GM21737 (cell line): Measurements from ENCODE around the gene UBA1.

Experiments
- ATAC-seq: cut with Tn5 transposase; IDR thresholded peaks from one replicate; pipeline ENCODE4 v1.9.1; 2021; ENCODE audit warnings: mild to moderate bottlenecking, moderate library complexity; ENCODE audit not compliant: unreplicated experiment

Gene UBA1

DNA sequence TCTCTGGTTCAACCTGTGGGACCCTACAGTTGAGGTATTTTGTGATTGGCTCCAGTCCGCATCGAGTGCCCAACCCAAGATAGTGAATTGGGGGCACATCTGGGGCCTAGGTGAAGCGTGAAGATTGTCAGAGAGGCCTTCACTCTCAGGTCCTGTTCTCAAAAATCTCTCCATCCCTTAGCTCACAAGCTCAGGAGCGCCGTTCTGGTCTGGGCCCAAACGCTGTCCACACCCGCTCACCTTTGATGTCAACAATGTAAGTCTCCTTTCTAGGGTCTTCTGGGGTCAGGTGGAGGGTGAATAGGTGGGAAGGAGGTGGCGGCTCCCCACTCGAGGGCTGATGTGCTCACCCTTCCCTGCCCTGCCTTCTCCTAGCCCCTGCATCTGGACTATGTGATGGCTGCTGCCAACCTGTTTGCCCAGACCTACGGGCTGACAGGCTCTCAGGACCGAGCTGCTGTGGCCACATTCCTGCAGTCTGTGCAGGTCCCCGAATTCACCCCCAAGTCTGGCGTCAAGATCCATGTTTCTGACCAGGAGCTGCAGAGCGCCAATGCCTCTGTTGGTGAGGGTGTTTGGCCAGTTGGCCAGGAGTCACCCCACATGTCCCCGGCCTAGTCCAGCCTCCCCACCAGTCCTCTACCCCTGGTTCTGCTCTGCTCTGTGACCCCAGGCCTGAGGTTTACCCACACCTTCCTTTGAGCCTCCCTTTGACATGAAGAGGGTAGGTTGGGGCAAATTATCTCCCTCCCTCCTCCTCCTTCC is 17.2 kb downstream of the UBA1 start:
- ATAC-seq, result no peak

DNA sequence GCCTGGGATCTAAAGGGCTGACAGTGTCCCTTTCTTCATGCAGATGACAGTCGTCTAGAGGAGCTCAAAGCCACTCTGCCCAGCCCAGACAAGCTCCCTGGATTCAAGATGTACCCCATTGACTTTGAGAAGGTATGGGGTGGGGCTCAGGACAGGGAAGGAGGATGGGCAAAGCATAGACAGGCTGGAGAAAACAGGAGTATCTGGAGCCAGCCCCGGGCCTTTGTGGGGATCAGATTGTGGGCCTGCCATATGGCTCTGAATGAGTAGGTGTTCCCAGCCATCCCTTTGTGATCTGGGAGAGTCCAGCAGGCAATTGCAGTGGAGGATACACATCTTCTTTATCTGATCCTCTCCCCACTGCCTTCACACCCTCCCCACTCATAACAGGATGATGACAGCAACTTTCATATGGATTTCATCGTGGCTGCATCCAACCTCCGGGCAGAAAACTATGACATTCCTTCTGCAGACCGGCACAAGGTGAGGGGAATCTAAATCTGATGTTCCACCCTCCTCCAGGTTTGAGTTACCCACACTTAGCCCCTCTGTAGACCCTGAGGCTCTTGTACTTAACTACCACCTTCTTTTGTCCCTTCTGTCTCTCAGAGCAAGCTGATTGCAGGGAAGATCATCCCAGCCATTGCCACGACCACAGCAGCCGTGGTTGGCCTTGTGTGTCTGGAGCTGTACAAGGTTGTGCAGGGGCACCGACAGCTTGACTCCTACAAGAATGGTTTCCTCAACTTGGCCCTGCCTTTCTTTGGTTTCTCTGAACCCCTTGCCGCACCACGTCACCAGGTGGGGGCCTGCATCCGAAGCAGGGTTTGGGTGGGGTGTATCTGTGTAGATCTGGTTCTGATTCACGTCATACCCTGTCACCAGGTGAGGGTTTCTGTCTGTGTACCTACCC is 19.0 kb downstream of the UBA1 start:
- no peak for ATAC-seq

DNA sequence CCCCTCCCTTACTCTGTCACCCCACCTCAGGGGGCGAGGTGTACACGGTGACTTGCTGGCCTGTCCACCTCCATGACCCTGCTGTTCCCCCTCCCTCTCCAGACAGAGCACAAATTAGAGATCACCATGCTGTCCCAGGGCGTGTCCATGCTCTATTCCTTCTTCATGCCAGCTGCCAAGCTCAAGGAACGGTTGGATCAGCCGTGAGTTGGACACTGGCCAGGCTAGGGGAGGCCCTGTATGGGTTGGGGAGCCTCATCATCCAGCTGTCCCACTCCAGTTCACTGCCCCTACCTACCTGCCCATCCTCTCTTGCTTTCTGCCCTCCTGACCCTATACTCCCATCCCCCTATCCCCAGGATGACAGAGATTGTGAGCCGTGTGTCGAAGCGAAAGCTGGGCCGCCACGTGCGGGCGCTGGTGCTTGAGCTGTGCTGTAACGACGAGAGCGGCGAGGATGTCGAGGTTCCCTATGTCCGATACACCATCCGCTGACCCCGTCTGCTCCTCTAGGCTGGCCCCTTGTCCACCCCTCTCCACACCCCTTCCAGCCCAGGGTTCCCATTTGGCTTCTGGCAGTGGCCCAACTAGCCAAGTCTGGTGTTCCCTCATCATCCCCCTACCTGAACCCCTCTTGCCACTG is 20.9 kb downstream of the UBA1 start:
- ATAC-seq, result no peak

DNA sequence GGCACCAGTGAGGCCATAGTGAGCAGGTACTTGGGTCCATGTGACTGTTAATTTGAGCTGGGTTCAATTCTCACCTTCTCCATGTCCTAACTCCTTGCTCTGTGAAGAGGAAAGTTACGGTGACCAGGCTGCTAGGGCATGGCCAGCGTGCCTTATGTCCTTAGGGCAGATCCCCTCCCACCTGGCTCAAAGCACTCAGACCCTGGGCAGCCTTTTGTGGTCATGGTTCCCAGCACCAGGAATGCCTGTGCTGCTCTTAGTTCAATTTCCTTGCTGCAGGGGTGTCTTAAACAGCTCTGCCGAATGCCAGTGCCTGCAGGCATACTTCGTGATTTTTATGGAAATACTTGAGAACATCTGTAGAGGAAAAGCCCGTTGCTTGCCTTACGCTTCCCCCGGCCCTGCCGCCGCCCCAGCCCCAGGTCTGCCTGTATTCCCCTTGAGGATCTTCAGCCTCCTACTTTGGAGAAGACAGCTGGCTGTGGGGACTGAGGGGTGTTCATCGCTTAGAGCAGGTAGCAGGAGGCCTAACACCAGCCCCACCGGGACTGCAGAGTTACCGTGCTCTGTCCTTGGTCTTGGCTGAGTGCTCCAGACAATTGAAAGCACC is 21.8 kb downstream of the UBA1 start:
- ATAC-seq, result no peak

DNA sequence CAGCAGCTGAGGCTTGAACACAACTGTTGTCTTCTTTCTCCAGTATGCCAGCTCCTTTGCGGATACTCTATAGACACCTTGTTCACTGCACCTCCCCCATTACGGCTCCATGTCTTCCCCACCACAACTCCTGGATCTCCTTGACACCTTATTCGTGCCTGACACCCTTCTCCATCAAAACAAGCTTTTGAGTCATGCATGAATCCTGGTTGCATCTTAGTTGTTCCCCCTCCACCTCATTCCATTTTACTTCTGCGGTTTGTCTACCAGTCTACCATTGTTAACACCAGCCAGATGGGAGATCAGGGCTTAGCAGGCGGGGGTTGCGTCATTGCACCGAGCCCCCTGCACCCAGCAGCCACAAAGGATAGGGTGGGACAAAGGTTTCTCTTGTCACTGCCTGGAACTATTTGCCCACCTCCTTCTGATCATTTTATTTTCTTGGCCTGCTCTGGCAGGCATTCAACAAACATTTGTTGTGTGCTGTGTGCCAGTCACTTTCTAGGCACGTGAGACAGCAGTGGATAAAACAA is 22.8 kb downstream of the UBA1 start:
- no peak for ATAC-seq

DNA sequence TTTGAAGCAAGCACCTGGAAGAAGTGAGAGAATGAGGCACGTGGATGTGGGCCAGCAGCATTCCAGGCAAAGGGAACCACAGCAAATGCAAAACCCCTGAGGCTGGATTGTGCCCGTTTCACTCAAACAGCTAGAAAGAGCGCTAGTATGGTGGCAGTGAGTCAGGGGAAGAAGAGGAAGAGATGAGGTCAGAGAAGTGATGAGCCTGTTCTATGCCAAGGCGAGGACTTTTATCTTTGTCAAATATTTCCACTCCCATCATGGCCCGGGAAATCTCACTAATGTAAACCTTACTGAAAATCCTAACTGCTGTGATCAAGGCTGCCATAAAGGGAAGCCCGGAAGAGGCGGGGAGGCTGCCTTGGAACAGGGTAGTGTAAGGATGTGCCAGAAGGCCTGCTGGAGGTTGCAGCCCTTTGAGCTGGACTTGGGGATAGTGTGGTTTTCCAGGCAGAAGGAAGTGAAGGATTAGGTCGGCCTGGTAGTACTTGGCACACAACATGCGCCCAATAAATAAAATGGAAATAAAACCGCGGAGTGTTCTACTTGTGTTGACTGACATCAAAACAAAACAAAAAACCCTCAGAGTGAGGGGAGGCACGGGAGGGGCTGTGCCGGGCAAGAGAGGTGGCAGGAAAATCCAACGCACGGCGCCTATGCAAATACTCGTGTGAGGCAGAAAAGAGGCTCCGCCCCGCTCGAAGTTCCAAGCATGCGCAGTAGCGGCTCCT is 23.7 kb downstream of the UBA1 start:
- ATAC-seq, result no peak

DNA sequence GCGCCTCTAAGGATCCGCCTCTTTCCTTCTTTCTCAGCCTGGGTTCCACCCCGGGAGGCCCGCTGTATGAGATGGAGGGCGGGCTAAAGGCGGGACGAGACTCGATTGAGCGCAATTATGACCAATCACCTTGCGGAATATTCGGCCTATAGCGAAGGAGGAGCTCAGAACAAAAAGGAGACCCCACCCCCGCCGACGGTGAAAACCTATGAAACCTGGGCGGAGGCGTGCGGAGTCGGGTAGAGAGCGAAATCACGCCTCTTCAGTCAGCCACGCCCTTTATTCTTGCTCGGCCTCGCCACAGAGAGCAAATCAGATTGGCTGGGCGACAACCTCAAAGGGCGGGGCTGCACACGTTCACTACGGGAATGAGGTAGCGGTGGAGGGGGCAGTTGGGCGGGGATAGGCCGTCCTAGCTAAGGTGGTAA is 24.2 kb downstream of the UBA1 start:
- peak; percentile 83 for ATAC-seq

DNA sequence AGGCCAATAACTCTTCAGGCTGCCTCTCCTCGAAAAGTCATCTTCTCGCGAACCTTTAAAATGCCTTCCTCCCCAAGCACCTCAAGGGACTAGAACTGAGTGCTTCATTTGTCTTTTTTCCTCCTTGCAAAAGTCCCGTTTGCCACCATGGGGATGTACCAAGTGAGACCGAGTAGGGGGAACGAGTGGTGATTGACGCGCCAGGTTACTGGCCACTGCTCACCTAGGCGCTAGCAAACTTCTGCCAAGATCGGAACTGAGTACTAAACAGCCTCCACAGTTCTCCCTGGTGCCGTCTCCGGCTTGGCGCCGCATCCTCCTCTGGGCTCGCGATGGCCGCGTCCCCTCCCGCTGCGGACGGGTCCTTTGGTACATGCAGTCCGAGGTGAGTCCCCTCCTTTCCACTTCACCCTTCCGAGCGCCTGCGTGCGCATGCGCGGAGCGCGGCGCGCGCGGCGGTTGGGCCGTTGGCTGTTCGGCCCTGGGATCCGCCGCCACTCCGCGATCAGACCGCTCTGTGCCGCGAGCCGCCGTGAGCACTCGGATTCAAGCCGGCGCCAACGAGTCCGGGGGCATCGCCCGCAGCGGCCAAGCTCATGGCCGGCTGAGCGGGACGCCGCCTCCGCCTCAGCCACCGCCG is 24.8 kb downstream of the UBA1 start, which contains the start of gene CDK16:
Gene CDK16 (plus strand): TSS at position 402 of the 640 bp plus-strand sequence. CDS start 4,877 bp downstream, outside the sequence.
- ATAC-seq, result peak; percentile 41

DNA sequence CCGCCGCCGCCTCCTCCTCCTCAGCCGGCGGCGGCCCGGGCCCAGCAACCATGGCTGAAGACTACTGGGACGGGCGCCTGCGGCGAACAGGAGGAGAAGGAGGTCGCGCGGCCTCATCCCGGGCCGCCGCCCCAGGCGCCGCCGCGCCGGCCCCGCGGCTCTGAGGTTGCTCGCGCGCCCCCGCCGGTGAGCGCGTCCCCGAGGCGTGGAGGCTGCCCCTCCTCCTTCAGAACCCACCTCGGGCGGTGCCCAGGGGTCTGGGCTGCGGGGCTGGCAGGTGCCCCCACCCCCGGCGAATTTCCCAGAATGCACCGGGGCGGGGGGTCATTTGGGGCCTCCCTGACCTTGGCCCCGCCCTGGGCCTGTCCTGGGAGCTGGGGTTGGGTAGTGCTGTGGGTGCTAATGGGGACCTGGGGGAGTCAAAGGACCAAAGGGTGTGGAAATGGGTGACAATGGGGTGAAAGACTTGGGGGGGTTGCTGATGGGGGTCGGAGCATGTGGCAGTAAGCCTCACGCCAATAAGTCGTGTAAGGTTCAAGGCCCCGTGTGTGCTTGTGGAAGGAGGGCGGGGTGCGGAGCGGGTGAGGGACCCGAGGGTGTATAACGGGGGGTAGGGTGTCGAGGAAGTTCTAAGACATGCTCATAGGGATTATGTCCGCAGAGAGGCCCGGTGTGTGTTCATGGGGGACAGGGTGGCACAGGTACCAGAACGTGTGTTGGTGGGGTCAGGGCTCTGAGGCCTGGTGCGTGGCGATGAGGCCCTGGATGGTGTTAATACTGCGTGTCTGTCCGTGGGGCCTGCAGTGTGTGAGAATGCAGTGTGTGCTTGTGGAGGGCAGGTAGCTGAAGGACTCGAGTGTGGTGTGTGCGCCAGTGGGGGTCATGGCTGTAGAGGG is 25.5 kb downstream of the UBA1 start:
- no peak for ATAC-seq

DNA sequence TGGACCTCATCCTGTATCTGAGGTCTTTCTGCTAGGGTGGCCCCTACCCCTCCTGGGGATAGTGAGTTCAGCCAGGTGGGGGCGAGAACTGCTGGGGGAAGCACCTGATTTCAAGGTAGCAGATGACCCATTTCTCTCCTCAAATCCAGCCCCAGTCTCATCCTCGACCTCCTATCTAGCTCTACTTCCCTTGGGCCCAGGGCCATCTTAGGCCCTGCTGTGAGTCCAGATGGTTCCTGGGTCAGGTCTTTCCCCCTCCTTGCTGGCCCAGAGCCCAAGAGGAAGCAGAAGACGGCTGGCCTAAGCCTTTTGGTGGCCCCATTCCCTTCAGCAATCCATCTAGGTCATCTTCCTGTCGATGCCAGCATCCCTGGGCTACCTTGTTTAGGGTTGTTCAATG is 28.1 kb downstream of the UBA1 start:
- no peak for ATAC-seq

DNA sequence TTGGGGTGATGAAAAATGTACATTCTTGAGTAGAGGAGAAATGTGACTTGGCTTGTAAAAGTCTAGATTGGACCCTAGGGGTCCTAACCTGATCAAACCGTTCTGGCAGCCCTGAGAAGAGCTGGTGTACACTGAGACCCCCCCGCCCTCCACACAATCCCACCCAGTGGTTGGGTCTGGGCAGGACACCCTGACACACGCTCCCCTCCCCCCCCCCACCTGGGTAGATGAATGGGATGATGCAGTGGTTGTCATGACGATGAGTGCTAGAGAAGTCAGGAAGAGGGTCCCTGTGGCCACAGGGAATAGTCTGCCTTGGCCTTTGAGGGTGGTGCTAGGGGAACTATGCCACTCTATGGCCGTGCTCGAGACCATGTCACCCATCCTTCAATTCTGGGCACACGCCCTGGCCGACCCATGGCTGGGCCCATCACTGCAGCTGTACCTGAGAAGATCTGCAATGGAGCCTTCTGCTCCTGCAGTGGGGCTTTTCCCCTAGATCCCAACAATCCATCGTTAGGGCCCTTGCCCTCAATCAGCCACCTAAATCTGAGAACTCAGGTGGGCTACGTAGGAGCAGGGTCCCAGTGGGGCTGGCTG is 29.2 kb downstream of the UBA1 start:
- ATAC-seq, result no peak

DNA sequence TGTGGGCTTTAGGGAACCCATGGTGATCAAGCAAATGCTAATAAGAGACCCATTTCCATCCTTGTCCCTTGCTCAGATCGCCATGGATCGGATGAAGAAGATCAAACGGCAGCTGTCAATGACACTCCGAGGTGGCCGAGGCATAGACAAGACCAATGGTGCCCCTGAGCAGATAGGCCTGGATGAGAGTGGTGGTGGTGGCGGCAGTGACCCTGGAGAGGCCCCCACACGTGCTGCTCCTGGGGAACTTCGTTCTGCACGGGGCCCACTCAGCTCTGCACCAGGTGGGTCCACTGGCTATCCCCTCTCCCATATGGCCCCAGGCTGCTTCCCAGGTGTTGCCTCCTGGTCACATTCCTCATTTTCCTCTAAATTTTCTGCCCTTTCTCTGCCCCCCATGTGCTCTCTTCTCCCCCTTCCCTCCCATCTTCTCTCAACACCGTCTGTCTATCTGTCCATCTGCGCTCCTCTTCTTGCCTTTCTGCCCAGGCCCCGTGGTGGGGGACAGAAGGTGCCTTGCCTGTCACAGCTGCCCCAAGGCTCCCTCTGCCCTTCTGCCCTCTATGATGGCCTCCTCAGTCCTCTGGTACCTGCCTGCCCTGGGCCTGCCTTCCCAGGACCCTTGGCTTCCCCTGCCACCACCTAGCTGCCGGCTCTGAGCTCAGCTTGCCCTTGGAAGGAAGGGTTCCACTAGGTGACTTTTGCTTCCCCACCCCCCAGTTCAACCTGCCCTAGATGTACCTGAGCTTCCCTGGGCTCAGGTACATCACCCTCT is 30.0 kb downstream of the UBA1 start:
- ATAC-seq, result no peak

DNA sequence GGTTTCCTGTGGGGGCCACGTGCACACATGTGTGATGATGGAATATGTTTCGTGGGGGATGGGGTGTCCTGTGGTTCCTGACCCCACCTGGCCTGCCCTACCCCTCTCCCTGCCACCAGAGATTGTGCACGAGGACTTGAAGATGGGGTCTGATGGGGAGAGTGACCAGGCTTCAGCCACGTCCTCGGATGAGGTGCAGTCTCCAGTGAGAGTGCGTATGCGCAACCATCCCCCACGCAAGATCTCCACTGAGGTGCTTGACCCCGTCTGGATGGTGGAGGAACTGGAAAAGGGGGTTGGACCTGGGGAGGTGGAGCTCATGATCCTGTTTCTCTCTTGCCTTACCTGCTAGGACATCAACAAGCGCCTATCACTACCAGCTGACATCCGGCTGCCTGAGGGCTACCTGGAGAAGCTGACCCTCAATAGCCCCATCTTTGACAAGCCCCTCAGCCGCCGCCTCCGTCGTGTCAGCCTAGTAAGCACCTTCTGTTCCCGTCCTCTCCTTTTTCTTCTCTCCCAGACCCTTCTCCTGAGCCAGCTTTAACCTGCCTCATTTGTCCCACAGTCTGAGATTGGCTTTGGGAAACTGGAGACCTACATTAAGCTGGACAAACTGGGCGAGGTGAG is 30.8 kb downstream of the UBA1 start:
- no peak for ATAC-seq

DNA sequence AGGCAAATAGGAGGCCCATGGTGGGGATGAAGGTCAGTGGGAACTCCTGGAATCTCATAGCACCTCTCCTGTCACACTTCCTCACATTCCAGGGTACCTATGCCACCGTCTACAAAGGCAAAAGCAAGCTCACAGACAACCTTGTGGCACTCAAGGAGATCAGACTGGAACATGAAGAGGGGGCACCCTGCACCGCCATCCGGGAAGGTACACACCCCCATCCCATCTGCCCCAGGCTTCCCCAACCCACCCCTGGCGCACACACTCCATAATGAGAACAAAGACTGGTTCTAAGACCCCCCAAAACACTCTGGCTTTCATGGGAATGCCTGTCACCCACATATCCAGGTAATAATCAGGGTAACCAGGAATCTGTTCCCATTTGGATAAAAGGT is 31.3 kb downstream of the UBA1 start:
- ATAC-seq, result no peak

DNA sequence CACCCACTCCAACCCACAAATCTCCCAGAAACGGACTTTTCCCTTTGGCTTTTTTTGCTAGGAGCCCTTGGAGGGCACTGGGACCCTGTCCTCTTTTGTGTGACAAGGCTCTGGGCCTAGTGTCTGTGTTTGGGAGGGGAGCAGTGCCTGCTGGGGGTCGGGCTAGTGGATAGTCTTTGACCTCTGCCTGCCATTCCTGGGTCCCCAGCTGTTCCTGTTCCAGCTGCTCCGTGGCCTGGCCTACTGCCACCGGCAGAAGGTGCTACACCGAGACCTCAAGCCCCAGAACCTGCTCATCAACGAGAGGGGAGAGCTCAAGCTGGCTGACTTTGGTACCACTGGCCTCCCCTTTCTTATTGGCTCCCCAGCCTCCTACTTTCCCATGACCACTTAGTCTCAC is 32.4 kb downstream of the UBA1 start:
- no peak for ATAC-seq

DNA sequence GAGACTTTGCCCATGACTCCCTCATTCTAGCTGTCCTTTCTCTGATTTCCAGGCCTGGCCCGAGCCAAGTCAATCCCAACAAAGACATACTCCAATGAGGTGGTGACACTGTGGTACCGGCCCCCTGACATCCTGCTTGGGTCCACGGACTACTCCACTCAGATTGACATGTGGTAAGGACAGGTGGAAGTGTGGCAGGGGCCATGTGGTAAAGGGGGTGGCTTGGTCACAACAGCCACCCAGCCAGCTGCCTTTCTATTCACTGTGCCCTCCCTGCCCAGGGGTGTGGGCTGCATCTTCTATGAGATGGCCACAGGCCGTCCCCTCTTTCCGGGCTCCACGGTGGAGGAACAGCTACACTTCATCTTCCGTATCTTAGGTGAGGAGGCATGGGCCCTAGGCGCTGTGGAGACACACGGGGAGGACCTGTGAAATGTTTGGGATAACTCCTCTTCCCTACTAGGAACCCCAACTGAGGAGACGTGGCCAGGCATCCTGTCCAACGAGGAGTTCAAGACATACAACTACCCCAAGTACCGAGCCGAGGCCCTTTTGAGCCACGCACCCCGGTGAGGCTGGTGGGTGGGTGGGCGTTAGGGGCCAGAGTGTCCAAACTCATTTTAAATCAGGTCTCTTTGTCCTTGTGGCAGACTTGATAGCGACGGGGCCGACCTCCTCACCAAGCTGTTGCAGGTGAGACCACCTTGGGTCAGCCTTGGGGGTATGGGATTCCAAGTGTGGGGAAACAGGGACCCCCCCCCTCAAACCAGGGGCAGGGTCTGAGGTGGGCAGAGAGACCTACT is 33.1 kb downstream of the UBA1 start:
- ATAC-seq, result no peak

DNA sequence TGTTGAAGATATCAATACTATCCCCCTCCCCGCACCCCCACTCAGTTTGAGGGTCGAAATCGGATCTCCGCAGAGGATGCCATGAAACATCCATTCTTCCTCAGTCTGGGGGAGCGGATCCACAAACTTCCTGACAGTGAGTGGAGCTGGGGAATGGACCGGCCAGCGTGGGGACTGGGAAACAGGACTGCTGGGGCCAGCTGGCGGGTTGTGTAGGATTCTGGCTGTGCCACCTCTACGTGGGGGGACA is 33.6 kb downstream of the UBA1 start:
- ATAC-seq, result no peak
